HepG2 (cell line): Measurements from ENCODE around the gene NCKAP5L. TPM values are rescaled to one million over a fixed set of nuclear protein-coding genes. Genes with fewer than 3 reads are reported as not detected.

Source experiments
- ADNP ChIP-seq: sonication (generic); formaldehyde crosslinking; IDR thresholded peaks from 2 replicates; pipeline ENCODE4 v1.4.0; 2020; ENCODE audit warnings: missing genetic modification reagents
- BRF2 ChIP-seq: sonication (generic); formaldehyde crosslinking; IDR thresholded peaks from 2 replicates; pipeline ENCODE4 v1.8.1; 2022; ENCODE audit warnings: mild to moderate bottlenecking, missing genetic modification reagents
- HNF1B ChIP-seq: sonication (generic); formaldehyde crosslinking; IDR thresholded peaks from 2 replicates; pipeline ENCODE4 v1.5.1; 2020; ENCODE audit warnings: mild to moderate bottlenecking, moderate library complexity, missing genetic modification reagents
- MYNN ChIP-seq: sonication (generic); formaldehyde crosslinking; IDR thresholded peaks from 2 replicates; pipeline ENCODE4 v1.4.0; 2020; ENCODE audit warnings: mild to moderate bottlenecking, low read depth, missing genetic modification reagents
- NFATC3 ChIP-seq: sonication (generic); formaldehyde crosslinking; IDR thresholded peaks from 2 replicates; pipeline ENCODE4 v1.5.1; 2020; ENCODE audit warnings: mild to moderate bottlenecking, missing genetic modification reagents
- REPIN1 ChIP-seq: sonication (generic); formaldehyde crosslinking; IDR thresholded peaks from 2 replicates; pipeline ENCODE4 v1.8.0; 2022; ENCODE audit warnings: missing genetic modification reagents, low read depth, mild to moderate bottlenecking, borderline replicate concordance
- SMAD1 ChIP-seq: sonication (generic); formaldehyde crosslinking; IDR thresholded peaks from 2 replicates; pipeline ENCODE4 v1.4.0; 2020; ENCODE audit warnings: missing genetic modification reagents, low read depth, mild to moderate bottlenecking, borderline replicate concordance
- SRSF9 ChIP-seq: fragments of 200-400 bp; formaldehyde crosslinking; IDR thresholded peaks from 2 replicates; pipeline ENCODE4 v1.6.1; 2018; ENCODE audit warnings: borderline replicate concordance, mild to moderate bottlenecking, low read depth, low read length; ENCODE audit not compliant: insufficient read depth, poor library complexity, severe bottlenecking
- YY1 ChIP-seq: IDR thresholded peaks from 2 replicates; pipeline ENCODE4 v1.6.1; 2011; ENCODE audit warnings: low read length, low read depth, moderate library complexity, mild to moderate bottlenecking; ENCODE audit not compliant: insufficient read depth, insufficient replicate concordance
- ZGPAT ChIP-seq: IDR thresholded peaks from 2 replicates; pipeline ENCODE4 v1.6.1; 2016; ENCODE audit warnings: mild to moderate bottlenecking
- ZNF280B ChIP-seq: sonication (generic); formaldehyde crosslinking; IDR thresholded peaks from 2 replicates; pipeline ENCODE4 v1.5.0; 2020; ENCODE audit warnings: missing genetic modification reagents, mild to moderate bottlenecking, borderline replicate concordance
- ZNF3 ChIP-seq: IDR thresholded peaks from 2 replicates; pipeline ENCODE4 v1.7.0; 2017; ENCODE audit warnings: inconsistent platforms
- ZNF496 ChIP-seq: sonication (generic); formaldehyde crosslinking; IDR thresholded peaks from 2 replicates; pipeline ENCODE4 v1.8.1; 2023; ENCODE audit warnings: mild to moderate bottlenecking, moderate library complexity, missing genetic modification reagents; ENCODE audit not compliant: insufficient replicate concordance
- ZNF543 ChIP-seq: sonication (generic); formaldehyde crosslinking; IDR thresholded peaks from 2 replicates; pipeline ENCODE4 v1.4.0; 2020; ENCODE audit warnings: mild to moderate bottlenecking, missing genetic modification reagents
- ZNF550 ChIP-seq: sonication (generic); formaldehyde crosslinking; IDR thresholded peaks from 2 replicates; pipeline ENCODE4 v1.4.0; 2020; ENCODE audit warnings: mild to moderate bottlenecking, missing genetic modification reagents, borderline replicate concordance
- ZNF574 ChIP-seq: sonication (generic); formaldehyde crosslinking; IDR thresholded peaks from 2 replicates; pipeline ENCODE4 v1.4.0; 2020; ENCODE audit warnings: missing genetic modification reagents
- ZNF782 ChIP-seq: sonication (generic); formaldehyde crosslinking; IDR thresholded peaks from 2 replicates; pipeline ENCODE4 v1.4.0; 2020; ENCODE audit warnings: missing genetic modification reagents, mild to moderate bottlenecking, borderline replicate concordance
- polyA plus RNA-seq, 8 experiments: library from polyadenylated mRNA; depleted of rRNA in 3 of 8; stranded (reverse) in 7 of 8; unstranded in 1 of 8; fragments of >200 nt; fragmentation: Illumina TruSeq in 4 of 8; extraction: Trizol in 4 of 8; gene quantifications; 2 replicates each; pipeline versions ENCODE4 v1.2.1 to v1.2.3, GENCODE V29; 2011 to 2016; ENCODE audit warnings: low read depth in 4 of 8, missing spikeins in 1 of 8, mixed read lengths in 1 of 8; ENCODE audit not compliant: insufficient read depth in 1 of 8
- total RNA-seq, 5 experiments: library from RNA; depleted of rRNA; stranded (reverse); fragments of >200 nt; fragmentation: Illumina TruSeq; extraction: Trizol; gene quantifications; 2 replicates each; pipeline ENCODE4 v1.2.3, GENCODE V29; 2016; ENCODE audit warnings: low read depth in 1 of 5

NCKAP5L gene
- total and polyA plus RNA-seq, 2 of the 13 experiments (the other 11 are each of a cell fraction or from before 2014, with no cell fraction given) = 4.1 to 9.0 TPM

- TF ChIP-seq ZNF574 (peak; percentile 30), MYNN (CRISPR knock-in tag) (no peak), ZNF550 (no peak), NFATC3 (CRISPR knock-in tag) (no peak), SRSF9 (no peak), ZNF782 (CRISPR knock-in tag) (0 out of 2 replicates have a peak, but pooled peaks have one; percentile 13), ZNF543 (no peak), BRF2 (CRISPR knock-in tag) (no peak), SMAD1 (no peak), ZGPAT (CRISPR knock-in tag) (peak; percentile 18; the same call in 1 of the 2 replicates), ADNP (no peak), ZNF280B (CRISPR knock-in tag) (no peak; the same call in 1 of the 2 replicates), REPIN1 (no peak), ZNF496 (CRISPR knock-in tag) (no peak), HNF1B (CRISPR knock-in tag) (peak; percentile 78; the same call in 1 of the 2 replicates), YY1 (no peak), ZNF3 (CRISPR knock-in tag) (no peak)
These were observed 663 bp downstream of the NCKAP5L start (continued) for GRCh38 chr12:49827401-49828099.
